CD4-positive, alpha-beta memory T cell (primary cell): ENCODE results near the gene TMEM239. TPM values are rescaled to one million over a fixed set of nuclear protein-coding genes. Genes with fewer than 3 reads are reported as not detected.
"Not testable (repeated sequence)": the region's sequence is repeated elsewhere in the genome, so short reads cannot be mapped to it uniquely, and the experiment has no call there.

Experiments
- CTCF ChIA-PET: fragments of 350-600 bp; sonication (Branson Sonifier 250); formaldehyde crosslinking; loops from one replicate; lab custom pipeline; 2021; ENCODE audit warnings: inconsistent platforms; ENCODE audit not compliant: partially characterized antibody; lab: Charles Lee
- POLR2A ChIA-PET: fragments of 350-600 bp; sonication (Branson Sonifier 250); formaldehyde crosslinking; loops from one replicate; lab custom pipeline; 2021; ENCODE audit not compliant: partially characterized antibody; lab: Charles Lee
- DNase-seq, 5 donors: peaks; one replicate each; pipeline versions ENCODE4 v3.0.0 to v3.0.0-alpha.2; 2020 to 2022; ENCODE audit warnings: mixed read lengths in 1 of 5
- H3K27ac ChIP-seq: one replicate; pipeline ENCODE4 v1.7.0; 2013; ENCODE audit warnings: low read depth, low read length
- H3K27me3 ChIP-seq: 2 replicates; pipeline ENCODE4 v1.7.0; 2013; ENCODE audit warnings: mild to moderate bottlenecking, low read length, moderate library complexity; ENCODE audit not compliant: insufficient read depth
- H3K36me3 ChIP-seq: 2 replicates; pipeline ENCODE4 v1.7.0; 2013; ENCODE audit warnings: mild to moderate bottlenecking, low read length, moderate library complexity; ENCODE audit not compliant: insufficient read depth
- H3K4me1 ChIP-seq: 2 replicates; pipeline ENCODE4 v1.7.0; 2013; ENCODE audit warnings: mild to moderate bottlenecking, low read length, moderate library complexity; ENCODE audit not compliant: insufficient read depth
- H3K4me3 ChIP-seq, 2 donors: one replicate each; pipeline ENCODE4 v1.7.0; 2013; ENCODE audit warnings: low read length in 2 of 2, mild to moderate bottlenecking in 1 of 2
- H3K9me3 ChIP-seq, 2 donors: one replicate each; pipeline ENCODE4 v1.7.0; 2013; ENCODE audit warnings: low read length in 2 of 2, control low read depth in 1 of 2; ENCODE audit not compliant: control insufficient read depth in 1 of 2
- H3K27ac Mint-ChIP-seq, 7 donors: one replicate each; pipeline ENCODE4 v1.8.0; 2020 to 2021; ENCODE audit warnings: mixed read lengths in 7 of 7, mild to moderate bottlenecking in 6 of 7, inconsistent platforms in 3 of 7, moderate library complexity in 3 of 7
- H3K27me3 Mint-ChIP-seq, 2 donors: one replicate each; pipeline ENCODE4 v1.8.0; 2020 to 2021; ENCODE audit warnings: mixed read lengths in 2 of 2
- H3K36me3 Mint-ChIP-seq, 2 donors: one replicate each; pipeline ENCODE4 v1.8.0; 2020 to 2021; ENCODE audit warnings: mixed read lengths in 2 of 2, inconsistent platforms in 1 of 2, mild to moderate bottlenecking in 1 of 2
- H3K4me1 Mint-ChIP-seq, 4 donors: one replicate each; pipeline ENCODE4 v1.8.0; 2020 to 2021; ENCODE audit warnings: mixed read lengths in 4 of 4, mild to moderate bottlenecking in 1 of 4
- H3K4me3 Mint-ChIP-seq, 8 donors: one replicate each; pipeline ENCODE4 v1.8.0; 2020 to 2021; ENCODE audit warnings: mixed read lengths in 8 of 8, mild to moderate bottlenecking in 7 of 8, moderate library complexity in 6 of 8, inconsistent platforms in 3 of 8
- H3K9me3 Mint-ChIP-seq, 8 donors: one replicate each; pipeline ENCODE4 v1.8.0; 2020 to 2021; ENCODE audit warnings: mixed read lengths in 8 of 8, mild to moderate bottlenecking in 5 of 8, inconsistent platforms in 3 of 8, moderate library complexity in 1 of 8
- intact Hi-C: fragments of 100-400 bp; cut with micrococcal nuclease; formaldehyde crosslinking; loops from one replicate; pipeline ENCODE4 v1.15.1; 2023
- polyA plus RNA-seq, 2 donors: library from polyadenylated mRNA; unstranded; fragments of 300-500 nt; fragmentation: Illumina TruSeq; gene quantifications; one replicate each; pipeline ENCODE4 v1.2.3, GENCODE V29; 2021
- total RNA-seq, 2 experiments: library from RNA; stranded (reverse); gene quantifications; one replicate each; pipeline ENCODE4 v1.2.3, GENCODE V29; 2021

Gene TMEM239
- total and polyA plus RNA-seq, 4 experiments from 2014 or later: not detected

GRCh38 chr20:2807019-2807418 is 9.1 kb upstream of the TMEM239 start:
- no peak overlapping the region for H3K4me3 Mint-ChIP-seq
- Histone ChIP-seq H3K4me1 (no peaks in the 10 kb centered on the region), H3K9me3 (no peaks in the 10 kb centered on the region), H3K27me3 (no peaks in the 10 kb centered on the region), H3K4me3 (no peak overlapping the region), H3K36me3 (no peaks in the 10 kb centered on the region), H3K27ac (no peak overlapping the region)
- ChIA-PET CTCF (no interaction called here), POLR2A (no interaction called here)
- peaks cover 0 to 9% (median 3%) of the 10 kb centered on the region in 4 donors for H3K4me1 Mint-ChIP-seq
- DNase-seq: no peak
- H3K27me3 Mint-ChIP-seq: peaks cover 36 to 49% of the 10 kb centered on the region in 2 donors
- intact Hi-C loops: no loop called here
- H3K9me3 Mint-ChIP-seq: peaks cover 0 to 10% (median 2%) of the 10 kb centered on the region in 8 donors
- no peaks in the 10 kb centered on the region for H3K36me3 Mint-ChIP-seq
- no peak overlapping the region for H3K27ac Mint-ChIP-seq

GRCh38 chr20:2807929-2808328 is 8.2 kb upstream of the TMEM239 start:
- Mint-ChIP-seq H3K9me3 (peaks cover 0 to 17% (median 8%) of the 10 kb centered on the region in 8 donors), H3K27me3 (peaks cover 35 to 48% of the 10 kb centered on the region in 2 donors)
- H3K4me3 Mint-ChIP-seq, H3K27ac ChIP-seq, H3K4me3 ChIP-seq, DNase-seq, H3K27ac Mint-ChIP-seq, H3K4me1 ChIP-seq, H3K36me3 ChIP-seq, CTCF ChIA-PET, H3K9me3 ChIP-seq, H3K4me1 Mint-ChIP-seq, H3K36me3 Mint-ChIP-seq, H3K27me3 ChIP-seq, intact Hi-C loops: not testable (repeated sequence)
- POLR2A ChIA-PET: interaction anchor here (0.6 kb wide), 1 partner anchor 14 kb away, joined by 3 read pairs; no protein-coding TSS in a partner anchor

GRCh38 chr20:2809690-2810089 is 6.5 kb upstream of the TMEM239 start:
- peaks cover 0 to 4% of the 10 kb centered on the region in 2 donors for H3K9me3 ChIP-seq
- Mint-ChIP-seq H3K27me3 (peaks cover 26 to 44% of the 10 kb centered on the region in 2 donors), H3K36me3 (peaks cover 0 to 3% of the 10 kb centered on the region in 2 donors), H3K4me1 (peaks cover 0 to 4% (median under 1%) of the 10 kb centered on the region in 4 donors), H3K4me3 (no peak overlapping the region), H3K9me3 (peaks cover 0 to 17% (median 9%) of the 10 kb centered on the region in 8 donors), H3K27ac (no peak overlapping the region)
- H3K27me3 ChIP-seq: no peaks in the 10 kb centered on the region
- ChIA-PET POLR2A (no interaction called here), CTCF (no interaction called here)
- no peaks in the 10 kb centered on the region for H3K4me1 ChIP-seq
- H3K27ac ChIP-seq: no peak overlapping the region
- DNase-seq: no peak
- H3K4me3 ChIP-seq: no peak overlapping the region
- intact Hi-C loops: no loop called here
- H3K36me3 ChIP-seq: no peaks in the 10 kb centered on the region

- Mint-ChIP-seq H3K4me1 (peaks cover 0 to 4% (median under 1%) of the 10 kb centered on the region in 4 donors), H3K36me3 (peaks cover 0 to 3% of the 10 kb centered on the region in 2 donors), H3K27ac (no peak overlapping the region), H3K4me3 (no peak overlapping the region), H3K27me3 (peaks cover 19 to 31% of the 10 kb centered on the region in 2 donors), H3K9me3 (peaks cover 0 to 17% (median 9%) of the 10 kb centered on the region in 8 donors)
- Histone ChIP-seq H3K4me1 (no peaks in the 10 kb centered on the region), H3K27ac (no peak overlapping the region), H3K36me3 (no peaks in the 10 kb centered on the region), H3K27me3 (no peaks in the 10 kb centered on the region), H3K4me3 (no peak overlapping the region), H3K9me3 (peaks cover 0 to 4% of the 10 kb centered on the region in 2 donors)
- intact Hi-C loops: no loop called here
- ChIA-PET POLR2A (no interaction called here), CTCF (no interaction called here)
- no peak for DNase-seq
Measured at GRCh38 chr20:2812189-2812588, 4.0 kb upstream of the TMEM239 start.

- Mint-ChIP-seq H3K36me3 (peaks cover 0 to 3% of the 10 kb centered on the region in 2 donors), H3K4me3 (no peak overlapping the region), H3K27ac (no peak overlapping the region), H3K27me3 (peaks cover 13 to 26% of the 10 kb centered on the region in 2 donors), H3K4me1 (peaks cover 0 to under 1% (median under 1%) of the 10 kb centered on the region in 4 donors), H3K9me3 (peaks cover 0 to 17% (median 9%) of the 10 kb centered on the region in 8 donors)
- no peak for DNase-seq
- no peaks in the 10 kb centered on the region for H3K27me3 ChIP-seq
- no peaks in the 10 kb centered on the region for H3K4me1 ChIP-seq
- POLR2A ChIA-PET: no interaction called here
- H3K4me3 ChIP-seq: no peak overlapping the region
- CTCF ChIA-PET: no interaction called here
- peaks cover 0 to 4% of the 10 kb centered on the region in 2 donors for H3K9me3 ChIP-seq
- intact Hi-C loops: no loop called here
- no peaks in the 10 kb centered on the region for H3K36me3 ChIP-seq
- no peak overlapping the region for H3K27ac ChIP-seq
Measured at GRCh38 chr20:2814076-2814475, 2.1 kb upstream of the TMEM239 start.

- H3K9me3 Mint-ChIP-seq: peaks cover 0 to 17% (median 9%) of the 10 kb centered on the region in 8 donors
- Histone ChIP-seq H3K9me3 (peaks cover 0 to 4% of the 10 kb centered on the region in 2 donors), H3K36me3 (no peaks in the 10 kb centered on the region), H3K27ac (no peak within 1 kb of the TSS), H3K27me3 (no peaks in the 10 kb centered on the region), H3K4me3 (no peak within 1 kb of the TSS), H3K4me1 (no peaks in the 10 kb centered on the region)
- no peak within 1 kb of the TSS for H3K4me3 Mint-ChIP-seq
- H3K27me3 Mint-ChIP-seq: peaks cover 12 to 26% of the 10 kb centered on the region in 2 donors
- peaks cover 0 to under 1% (median under 1%) of the 10 kb centered on the region in 4 donors for H3K4me1 Mint-ChIP-seq
- intact Hi-C loops: no loop called here
- DNase-seq: no peak
- ChIA-PET POLR2A (no interaction called here), CTCF (no interaction called here)
- H3K36me3 Mint-ChIP-seq: peaks cover 0 to 3% of the 10 kb centered on the region in 2 donors
- H3K27ac Mint-ChIP-seq: peak within 1 kb of the TSS in 1 of 7 donors; percentile 70
Measured at GRCh38 chr20:2814587-2815051, 1.5 kb upstream of the TMEM239 start, which contains the start of gene C20orf141. C20orf141 (plus strand) TSS chr20:2814987; CDS start chr20:2815185, 198 bp downstream.

GRCh38 chr20:2815242-2815900 is 793 bp upstream of the TMEM239 start:
- no peak overlapping the region for H3K4me3 Mint-ChIP-seq
- peaks cover 0 to 3% of the 10 kb centered on the region in 2 donors for H3K36me3 Mint-ChIP-seq
- Histone ChIP-seq H3K27ac (no peak overlapping the region), H3K4me1 (no peaks in the 10 kb centered on the region), H3K9me3 (peaks cover 0 to 4% of the 10 kb centered on the region in 2 donors), H3K27me3 (peaks cover 2% of the 10 kb centered on the region), H3K4me3 (no peak overlapping the region), H3K36me3 (no peaks in the 10 kb centered on the region)
- H3K27me3 Mint-ChIP-seq: peaks cover 15 to 30% of the 10 kb centered on the region in 2 donors
- H3K4me1 Mint-ChIP-seq: peaks cover 0 to 8% (median 5%) of the 10 kb centered on the region in 4 donors
- H3K9me3 Mint-ChIP-seq: peaks cover 0 to 17% (median 9%) of the 10 kb centered on the region in 8 donors
- POLR2A ChIA-PET: no interaction called here
- no peak for DNase-seq
- intact Hi-C loops: no loop called here
- no peak overlapping the region for H3K27ac Mint-ChIP-seq
- CTCF ChIA-PET: no interaction called here
